GM18907 (cell line): ENCODE results near the gene GLS.
"Not testable (repeated sequence)": the region's sequence is repeated elsewhere in the genome, so short reads cannot be mapped to it uniquely, and the experiment has no call there.

Source experiments
- ATAC-seq: cut with Tn5 transposase; IDR thresholded peaks from one replicate; pipeline ENCODE4 v1.9.1; 2021; ENCODE audit warnings: mild to moderate bottlenecking, moderate library complexity; ENCODE audit not compliant: unreplicated experiment

GLS gene

GRCh38 chr2:190880378-190881083, at the start of gene GLS:
Gene GLS (plus strand): TSS chr2:190880821. CDS start chr2:190881085, 264 bp downstream.
- peak; percentile 80 for ATAC-seq

GRCh38 chr2:190831941-190832340, 48.7 kb upstream of the GLS start:
- ATAC-seq, result no peak

- ATAC-seq, result no peak
These were observed 45.8 kb upstream of the GLS start for GRCh38 chr2:190834890-190835208.

- no peak for ATAC-seq
These were observed 45.2 kb upstream of the GLS start for GRCh38 chr2:190835303-190835930.

GRCh38 chr2:190836767-190837166, 43.9 kb upstream of the GLS start:
- ATAC-seq, result no peak

- ATAC-seq, result no peak
These were observed 43.2 kb upstream of the GLS start for GRCh38 chr2:190837420-190837819.

- ATAC-seq, result no peak
These were observed 42.7 kb upstream of the GLS start for GRCh38 chr2:190837952-190838361.

GRCh38 chr2:190838492-190838910, 42.1 kb upstream of the GLS start:
- ATAC-seq, result no peak

- ATAC-seq, result no peak
These were observed 40.0 kb upstream of the GLS start for GRCh38 chr2:190840569-190841172.

- ATAC-seq, result no peak
These were observed 38.7 kb upstream of the GLS start for GRCh38 chr2:190841707-190842505.

- ATAC-seq, result no peak
These were observed 38.0 kb upstream of the GLS start for GRCh38 chr2:190842606-190843104.

- peak; percentile 95 for ATAC-seq
These were observed 36.5 kb upstream of the GLS start for GRCh38 chr2:190843890-190844699.

- ATAC-seq, result no peak
These were observed 35.8 kb upstream of the GLS start for GRCh38 chr2:190844700-190845401.

GRCh38 chr2:190846746-190847145, 33.9 kb upstream of the GLS start:
- ATAC-seq, result no peak

- ATAC-seq, result no peak
These were observed 33.0 kb upstream of the GLS start for GRCh38 chr2:190847504-190848081.

GRCh38 chr2:190849774-190850173, 30.8 kb upstream of the GLS start:
- no peak for ATAC-seq

GRCh38 chr2:190853022-190853421, 27.6 kb upstream of the GLS start:
- not testable (repeated sequence) for ATAC-seq

GRCh38 chr2:190853531-190854383, 26.9 kb upstream of the GLS start:
- no peak for ATAC-seq

GRCh38 chr2:190854726-190855125, 25.9 kb upstream of the GLS start:
- ATAC-seq, result no peak
